ENCODE data around the gene COX4I1.

DNA sequence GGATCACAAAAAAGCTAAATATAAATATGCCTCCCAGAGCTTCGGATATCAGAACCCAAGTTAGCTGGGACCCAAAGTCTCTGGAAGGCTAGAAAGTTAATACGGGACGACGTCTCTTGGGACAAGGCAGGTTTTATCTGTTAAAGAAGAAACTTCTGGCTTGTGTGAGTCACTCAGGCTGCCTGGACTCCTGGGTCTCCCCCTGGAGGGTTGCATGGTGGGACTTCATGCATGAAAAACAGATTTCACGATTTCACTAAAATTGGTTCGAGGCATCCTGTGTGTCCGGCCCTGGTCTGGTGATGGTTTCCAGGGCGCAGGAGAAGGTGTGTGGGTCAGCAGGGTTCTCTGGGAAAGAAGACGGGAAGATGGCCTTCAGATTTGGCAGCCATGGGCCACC, 47.0 kb downstream of the COX4I1 start:
- TF ChIP-seq, protein P1, sequence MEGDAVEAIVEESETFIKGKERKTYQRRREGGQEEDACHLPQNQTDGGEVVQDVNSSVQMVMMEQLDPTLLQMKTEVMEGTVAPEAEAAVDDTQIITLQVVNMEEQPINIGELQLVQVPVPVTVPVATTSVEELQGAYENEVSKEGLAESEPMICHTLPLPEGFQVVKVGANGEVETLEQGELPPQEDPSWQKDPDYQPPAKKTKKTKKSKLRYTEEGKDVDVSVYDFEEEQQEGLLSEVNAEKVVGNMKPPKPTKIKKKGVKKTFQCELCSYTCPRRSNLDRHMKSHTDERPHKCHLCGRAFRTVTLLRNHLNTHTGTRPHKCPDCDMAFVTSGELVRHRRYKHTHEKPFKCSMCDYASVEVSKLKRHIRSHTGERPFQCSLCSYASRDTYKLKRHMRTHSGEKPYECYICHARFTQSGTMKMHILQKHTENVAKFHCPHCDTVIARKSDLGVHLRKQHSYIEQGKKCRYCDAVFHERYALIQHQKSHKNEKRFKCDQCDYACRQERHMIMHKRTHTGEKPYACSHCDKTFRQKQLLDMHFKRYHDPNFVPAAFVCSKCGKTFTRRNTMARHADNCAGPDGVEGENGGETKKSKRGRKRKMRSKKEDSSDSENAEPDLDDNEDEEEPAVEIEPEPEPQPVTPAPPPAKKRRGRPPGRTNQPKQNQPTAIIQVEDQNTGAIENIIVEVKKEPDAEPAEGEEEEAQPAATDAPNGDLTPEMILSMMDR (IDR thresholded peaks at IDR 0.05) = no peak
- no peak for TF ChIP-seq POLR2AphosphoS5 (IDR thresholded peaks at IDR 0.05)
